D721Med (cell line): Measurements from ENCODE around the gene TPT1.

Experiments
- DNase-seq: peaks from one replicate; pipeline ENCODE4 v3.0.0; 2011; ENCODE audit warnings: low spot score; ENCODE audit not compliant: insufficient read length
- FAIRE-seq: peaks from 2 replicates; lab custom pipeline; 2011; peaks lifted over from hg19 to GRCh38; lab: Jason Lieb, UNC
- TF ChIP-seq, protein P1 (sequence below): IDR thresholded peaks from 2 replicates; pipeline ENCODE4 v1.5.1; 2012; ENCODE audit warnings: mild to moderate bottlenecking, control low read depth; ENCODE audit not compliant: insufficient read depth; ENCODE audit errors: missing control alignments

Gene TPT1

DNA sequence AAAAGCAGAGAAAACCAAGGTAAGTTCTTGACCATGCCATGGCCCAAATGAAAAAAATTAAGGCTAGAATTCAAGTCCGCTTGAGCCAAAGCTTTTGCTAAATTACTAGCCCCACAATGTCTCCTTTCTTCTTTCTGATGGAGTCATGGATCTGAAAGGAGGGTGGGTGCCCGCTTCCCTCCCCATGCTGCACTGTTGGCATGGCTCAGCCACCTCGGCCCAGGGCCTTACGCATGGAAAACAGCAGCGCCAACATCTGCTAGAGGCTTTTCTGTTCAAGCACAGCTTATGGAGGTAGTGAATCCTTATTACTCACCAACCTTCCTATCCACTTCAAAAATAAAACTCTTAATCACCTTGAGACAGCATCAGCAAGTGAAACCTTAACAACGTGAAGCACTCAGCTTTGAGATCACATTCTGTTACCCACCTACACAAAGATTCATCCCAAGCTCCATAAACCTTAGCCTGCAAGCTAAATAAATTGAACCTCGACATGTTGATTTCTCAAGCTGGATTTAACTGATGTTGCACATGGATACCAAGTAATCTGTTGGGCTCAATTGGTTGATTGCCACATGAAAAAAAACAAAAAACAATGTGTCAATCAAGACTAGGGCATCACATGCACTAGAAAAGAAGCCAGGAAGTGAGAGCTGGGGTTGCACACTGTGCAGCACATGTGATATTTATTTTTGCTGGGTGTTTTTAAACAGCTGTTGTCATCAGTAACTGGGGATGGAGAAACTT lies 43.4 kb downstream of the TPT1 start:
- TF ChIP-seq, protein P1, sequence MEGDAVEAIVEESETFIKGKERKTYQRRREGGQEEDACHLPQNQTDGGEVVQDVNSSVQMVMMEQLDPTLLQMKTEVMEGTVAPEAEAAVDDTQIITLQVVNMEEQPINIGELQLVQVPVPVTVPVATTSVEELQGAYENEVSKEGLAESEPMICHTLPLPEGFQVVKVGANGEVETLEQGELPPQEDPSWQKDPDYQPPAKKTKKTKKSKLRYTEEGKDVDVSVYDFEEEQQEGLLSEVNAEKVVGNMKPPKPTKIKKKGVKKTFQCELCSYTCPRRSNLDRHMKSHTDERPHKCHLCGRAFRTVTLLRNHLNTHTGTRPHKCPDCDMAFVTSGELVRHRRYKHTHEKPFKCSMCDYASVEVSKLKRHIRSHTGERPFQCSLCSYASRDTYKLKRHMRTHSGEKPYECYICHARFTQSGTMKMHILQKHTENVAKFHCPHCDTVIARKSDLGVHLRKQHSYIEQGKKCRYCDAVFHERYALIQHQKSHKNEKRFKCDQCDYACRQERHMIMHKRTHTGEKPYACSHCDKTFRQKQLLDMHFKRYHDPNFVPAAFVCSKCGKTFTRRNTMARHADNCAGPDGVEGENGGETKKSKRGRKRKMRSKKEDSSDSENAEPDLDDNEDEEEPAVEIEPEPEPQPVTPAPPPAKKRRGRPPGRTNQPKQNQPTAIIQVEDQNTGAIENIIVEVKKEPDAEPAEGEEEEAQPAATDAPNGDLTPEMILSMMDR: no peak
- FAIRE-seq: no peak
- DNase-seq: no peak

DNA sequence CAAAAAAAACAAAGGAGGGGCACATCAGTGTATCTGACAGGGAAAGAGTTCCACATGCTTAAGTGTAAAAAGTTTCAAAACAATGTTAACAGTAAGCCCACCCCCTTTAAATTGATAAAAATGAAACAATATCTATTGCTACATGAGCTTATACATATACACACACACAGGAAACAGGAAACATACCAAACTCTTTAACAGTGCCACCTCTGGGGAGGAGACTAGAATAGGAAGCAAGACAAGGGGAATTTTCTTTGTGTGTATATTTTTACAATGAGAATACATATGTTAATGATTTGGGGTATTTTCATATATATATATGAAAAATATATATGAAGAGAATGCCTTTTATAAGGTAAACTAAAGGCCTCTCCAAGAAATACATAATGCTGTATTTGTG lies 44.7 kb downstream of the TPT1 start:
- no peak for FAIRE-seq
- no peak for DNase-seq
- TF ChIP-seq, protein P1: no peak

DNA sequence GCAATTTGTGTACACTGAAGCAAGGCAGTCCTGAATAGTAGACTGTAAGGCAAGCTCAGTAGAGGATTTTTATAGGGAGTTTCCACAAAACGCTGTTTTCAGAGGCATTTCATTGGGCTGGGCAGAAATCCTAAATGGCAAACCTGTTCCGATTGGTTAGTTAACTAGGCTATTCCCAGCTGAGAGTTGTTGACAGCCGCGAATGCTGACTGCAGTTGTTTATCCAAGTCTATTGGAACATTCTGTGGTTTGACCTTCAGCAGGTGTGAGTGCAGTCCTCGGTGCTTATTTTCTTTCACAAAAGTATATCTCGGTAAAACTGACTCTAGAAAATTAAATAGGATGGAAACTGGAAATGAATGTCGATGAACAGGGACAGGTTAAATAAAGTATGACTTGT lies 45.4 kb downstream of the TPT1 start:
- no peak for FAIRE-seq
- DNase-seq: no peak
- TF ChIP-seq, protein P1: no peak

DNA sequence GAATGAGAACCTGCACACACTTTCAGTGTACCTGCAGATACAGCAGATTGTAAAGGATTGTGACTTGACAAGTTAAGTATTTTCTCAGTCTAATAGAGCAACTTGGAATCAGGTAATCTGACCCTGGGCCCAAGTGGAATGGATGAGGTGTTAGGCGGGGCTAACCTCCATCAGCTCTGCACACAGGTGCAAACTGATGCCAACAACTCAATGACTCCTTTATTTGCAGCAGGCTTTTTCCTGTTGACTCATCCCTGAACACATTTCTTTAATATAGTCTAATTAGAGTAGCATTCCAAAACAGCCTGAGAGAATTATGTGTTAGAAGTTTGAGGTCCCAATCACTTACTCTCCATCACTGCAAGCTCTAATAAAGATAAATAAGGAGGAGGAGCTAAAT lies 48.8 kb downstream of the TPT1 start:
- no peak for FAIRE-seq
- TF ChIP-seq, protein P1: no peak
- no peak for DNase-seq

DNA sequence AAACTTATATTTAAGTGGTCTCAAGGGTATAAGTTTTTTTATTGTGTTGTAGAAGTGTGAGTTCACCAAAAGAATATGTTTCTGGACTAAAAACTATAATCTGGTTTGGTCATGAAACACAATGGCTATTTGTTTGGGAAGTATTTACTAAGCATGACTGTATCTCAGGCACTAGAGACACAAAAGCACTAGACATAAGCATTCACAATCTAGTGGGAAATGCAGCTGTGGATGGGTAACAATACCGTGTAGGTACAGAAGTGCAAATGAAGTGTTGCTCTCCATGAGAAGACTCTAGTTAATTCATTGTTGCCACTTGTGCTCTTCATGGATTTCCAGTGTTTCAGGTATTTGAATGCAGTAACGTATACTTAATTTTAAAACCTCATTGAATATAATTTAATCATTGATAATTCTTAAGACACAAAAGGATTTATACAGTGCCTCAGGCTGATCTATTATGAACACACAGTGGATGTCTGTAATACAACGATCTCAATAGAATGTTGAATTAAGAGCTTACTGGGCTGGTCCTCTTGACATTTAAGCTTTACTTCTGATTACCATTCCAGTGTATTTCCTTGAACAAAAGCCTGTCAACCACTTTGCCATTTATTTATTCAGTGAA lies 50.9 kb downstream of the TPT1 start:
- TF ChIP-seq, protein P1: no peak
- no peak for FAIRE-seq
- no peak for DNase-seq
